Kidney (tissue), 14 donors: Measurements from ENCODE around the gene NEDD9. TPM values are rescaled to one million over a fixed set of nuclear protein-coding genes. Genes with fewer than 3 reads are reported as not detected.

Source experiments
- DNase-seq, 5 donors: peaks; one replicate each; pipeline ENCODE4 v3.0.0-alpha.2; 2013 to 2020
- FAIRE-seq: peaks from 2 replicates; lab custom pipeline; 2012; peaks lifted over from hg19 to GRCh38; lab: Jason Lieb, UNC
- H3K27ac ChIP-seq, 2 donors: one replicate each; pipeline ENCODE4 v1.7.0; 2013; ENCODE audit warnings: low read depth in 2 of 2, low read length in 2 of 2, inconsistent platforms in 1 of 2
- H3K27me3 ChIP-seq: one replicate; pipeline ENCODE4 v1.7.1; 2013; ENCODE audit warnings: low read length, inconsistent platforms; ENCODE audit not compliant: control insufficient read depth, insufficient read depth
- H3K36me3 ChIP-seq, 3 donors: one replicate each; pipeline versions ENCODE4 v1.7.0 to v1.7.1; 2013; ENCODE audit warnings: low read length in 3 of 3, control low read depth in 1 of 3, inconsistent platforms in 1 of 3; ENCODE audit not compliant: insufficient read depth in 3 of 3, control insufficient read depth in 2 of 3
- H3K4me1 ChIP-seq, 3 donors: one replicate each; pipeline versions ENCODE4 v1.7.0 to v1.7.1; 2013; ENCODE audit warnings: low read length in 3 of 3, inconsistent platforms in 1 of 3, low read depth in 1 of 3; ENCODE audit not compliant: control insufficient read depth in 2 of 3, insufficient read depth in 2 of 3
- H3K4me3 ChIP-seq, 3 donors: one replicate each; pipeline versions ENCODE4 v1.7.0 to v1.8.1; 2013; ENCODE audit warnings: low read length in 3 of 3, control low read depth in 1 of 3, inconsistent platforms in 1 of 3
- H3K9ac ChIP-seq, 3 donors: one replicate each; pipeline versions ENCODE4 v1.7.0 to v1.7.1; 2013; ENCODE audit warnings: low read length in 3 of 3, control low read depth in 1 of 3, inconsistent platforms in 1 of 3
- H3K9me3 ChIP-seq, 3 donors: one replicate each; pipeline versions ENCODE4 v1.7.0 to v1.7.1; 2013; ENCODE audit warnings: low read length in 3 of 3, control low read depth in 1 of 3, inconsistent platforms in 1 of 3; ENCODE audit not compliant: control insufficient read depth in 2 of 3, insufficient read depth in 1 of 3
- intact Hi-C: fragments of 100-400 bp; cut with DNase I; formaldehyde crosslinking; loops from one replicate; pipeline ENCODE4 v1.11.1; 2022
- polyA plus RNA-seq: library from polyadenylated mRNA; stranded (reverse); fragments of 350-450 nt; fragmentation: Illumina TruSeq; extraction: RNeasy Lipid Tissue Mini Kit (QIAGEN cat#74804); gene quantifications from one replicate; pipeline ENCODE4 v1.2.3, GENCODE V29; 2014; ENCODE audit warnings: low read depth, low replicate concordance; ENCODE audit not compliant: insufficient read depth
- total RNA-seq: library from RNA; stranded (reverse); fragmentation: NEBNext Ultra II Directional; extraction: Animal tissue kit (Norgen Biotek cat#: 25700); gene quantifications from one replicate; pipeline ENCODE4 v1.2.1, GENCODE V29; 2021
- TF ChIP-seq, protein P1 (sequence below): IDR thresholded peaks from 3 replicates; pipeline ENCODE4 v1.5.1; 2012; ENCODE audit warnings: mild to moderate bottlenecking, moderate library complexity, borderline replicate concordance; ENCODE audit not compliant: insufficient read depth; ENCODE audit errors: extremely low read depth
- donor health status: control.
- donor health status: control.
- donor health status: control.
- donor health status: control.
- donor health status: control.
- donor health status: DM: yes; HTN: yes; CAD: no.
- donor health status: Normal renal cell carcinoma (clear cell type).

NEDD9 gene
- total and polyA plus RNA-seq, 2 donors from 2014 or later, result 19.2 to 101 TPM

DNA sequence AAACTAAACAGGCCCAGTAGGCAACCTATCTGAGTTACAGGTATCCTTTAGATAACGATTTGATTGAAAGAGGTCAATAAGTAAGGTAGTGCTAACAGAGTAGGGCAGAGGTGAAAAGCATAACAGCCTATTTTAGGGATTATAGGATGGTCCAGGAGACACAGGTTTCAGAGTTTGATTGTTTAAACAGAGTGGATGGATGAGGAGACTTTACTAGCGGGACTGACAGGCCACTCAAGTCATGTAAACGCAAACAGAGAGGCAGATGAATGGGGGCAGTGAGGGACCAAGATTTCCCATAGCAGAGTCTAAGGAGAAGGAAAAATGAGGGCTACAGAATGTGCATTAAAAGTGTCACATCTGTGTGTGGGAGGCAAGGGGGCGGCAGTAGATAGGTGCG is 4.8 kb downstream of the NEDD9 start:
- Histone ChIP-seq H3K36me3 (no peaks in the 10 kb centered on the region), H3K4me1 (peaks cover 0 to 28% (median 19%) of the 10 kb centered on the region in 3 donors), H3K9me3 (no peaks in the 10 kb centered on the region), H3K27me3 (no peaks in the 10 kb centered on the region), H3K4me3 (no peak overlapping the region), H3K9ac (no peak overlapping the region), H3K27ac (peak overlapping the region in 1 of 2 donors; percentile 33)
- intact Hi-C loops, result no loop called here
- DNase-seq, result no peak
- TF ChIP-seq, protein P1, sequence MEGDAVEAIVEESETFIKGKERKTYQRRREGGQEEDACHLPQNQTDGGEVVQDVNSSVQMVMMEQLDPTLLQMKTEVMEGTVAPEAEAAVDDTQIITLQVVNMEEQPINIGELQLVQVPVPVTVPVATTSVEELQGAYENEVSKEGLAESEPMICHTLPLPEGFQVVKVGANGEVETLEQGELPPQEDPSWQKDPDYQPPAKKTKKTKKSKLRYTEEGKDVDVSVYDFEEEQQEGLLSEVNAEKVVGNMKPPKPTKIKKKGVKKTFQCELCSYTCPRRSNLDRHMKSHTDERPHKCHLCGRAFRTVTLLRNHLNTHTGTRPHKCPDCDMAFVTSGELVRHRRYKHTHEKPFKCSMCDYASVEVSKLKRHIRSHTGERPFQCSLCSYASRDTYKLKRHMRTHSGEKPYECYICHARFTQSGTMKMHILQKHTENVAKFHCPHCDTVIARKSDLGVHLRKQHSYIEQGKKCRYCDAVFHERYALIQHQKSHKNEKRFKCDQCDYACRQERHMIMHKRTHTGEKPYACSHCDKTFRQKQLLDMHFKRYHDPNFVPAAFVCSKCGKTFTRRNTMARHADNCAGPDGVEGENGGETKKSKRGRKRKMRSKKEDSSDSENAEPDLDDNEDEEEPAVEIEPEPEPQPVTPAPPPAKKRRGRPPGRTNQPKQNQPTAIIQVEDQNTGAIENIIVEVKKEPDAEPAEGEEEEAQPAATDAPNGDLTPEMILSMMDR, result no peak
- no peak for FAIRE-seq

DNA sequence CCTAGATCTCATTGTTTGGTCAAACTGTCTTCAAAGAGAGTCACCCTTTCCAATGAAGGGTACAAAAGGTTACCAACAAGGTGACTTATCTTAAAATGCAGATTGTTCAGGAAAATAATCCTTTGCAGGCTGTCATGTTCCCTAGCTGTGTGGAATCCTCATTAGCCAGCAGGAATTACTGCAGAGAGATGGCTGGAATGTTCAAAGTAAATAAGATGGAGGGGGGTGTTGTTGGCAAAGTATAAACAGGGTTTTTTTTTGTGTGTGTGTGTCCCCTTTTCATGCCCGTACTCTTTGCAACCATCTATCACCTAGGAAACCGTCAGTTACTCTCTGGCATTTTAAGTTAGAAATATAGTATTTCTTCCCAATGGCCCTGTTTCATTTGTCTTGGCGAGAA is 6.5 kb downstream of the NEDD9 start:
- TF ChIP-seq, protein P1, result no peak

DNA sequence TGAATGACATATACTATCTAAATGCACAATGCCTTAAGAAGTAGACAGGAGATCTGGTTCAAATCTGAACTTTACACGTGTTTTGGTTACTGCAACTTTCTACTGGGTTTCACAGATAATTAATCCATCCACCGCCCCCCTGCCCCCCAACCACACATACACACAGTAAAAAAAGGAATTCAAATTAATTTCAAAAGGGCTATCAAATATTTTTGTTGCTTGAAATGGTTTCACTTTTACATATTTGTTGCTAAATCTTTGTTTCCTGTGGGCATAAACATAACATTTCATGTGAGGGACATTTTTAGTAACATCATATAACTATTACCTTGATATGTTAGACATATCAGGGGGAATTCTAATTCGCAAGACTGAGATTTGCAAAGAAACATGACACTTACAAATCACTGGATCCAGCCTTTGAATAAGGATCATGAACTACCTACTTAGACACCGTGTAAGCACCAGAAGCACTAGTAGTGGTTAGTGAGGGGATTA is 7.5 kb downstream of the NEDD9 start:
- Histone ChIP-seq H3K4me3 (peak overlapping the region in 1 of 3 donors; percentile 18), H3K27ac (peak overlapping the region; percentile 0 to 49), H3K9me3 (no peaks in the 10 kb centered on the region), H3K36me3 (no peaks in the 10 kb centered on the region), H3K9ac (peak overlapping the region in 2 of 3 donors; percentile 1 to 54), H3K4me1 (peaks cover 0 to 43% (median 29%) of the 10 kb centered on the region in 3 donors), H3K27me3 (no peaks in the 10 kb centered on the region)
- intact Hi-C loops, result no loop called here
- no peak for DNase-seq
- TF ChIP-seq, protein P1, result no peak
- FAIRE-seq, result no peak

More for the DNA sequence above, 6.5 kb downstream of the NEDD9 start:
- no peaks in the 10 kb centered on the region for H3K9me3 ChIP-seq
- peak overlapping the region in 1 of 3 donors; percentile 14 for H3K4me3 ChIP-seq
- peaks cover 0 to 36% (median 27%) of the 10 kb centered on the region in 3 donors for H3K4me1 ChIP-seq
- H3K36me3 ChIP-seq, result no peaks in the 10 kb centered on the region
- FAIRE-seq (no peak), DNase-seq (peak in 1 of 5 donors; percentile 59)
- peak overlapping the region in 1 of 2 donors; percentile 43 for H3K27ac ChIP-seq
- no peaks in the 10 kb centered on the region for H3K27me3 ChIP-seq
- intact Hi-C loops, result no loop called here
- H3K9ac ChIP-seq, result no peak overlapping the region
